Measurements from ENCODE around the gene TERC.

TERC gene

GRCh38 chr3:169787120-169787519 is 22.3 kb upstream of the TERC start:
- no peak for DNase-seq
- Mint-ChIP-seq H3K4me1 (no peaks in the 10 kb centered on the region), H3K9me3 (no peaks in the 10 kb centered on the region), H3K27ac (no peak overlapping the region), H3K36me3 (ENCODE audit: low read depth) (peaks cover 30% of the 10 kb centered on the region), H3K4me3 (no peak overlapping the region), H3K27me3 (ENCODE audit: low read depth, poor library complexity) (no peaks in the 10 kb centered on the region)
- TF ChIP-seq CTCF (IDR thresholded peaks at IDR 0.05): no peak

GRCh38 chr3:169781209-169781855 is 16.5 kb upstream of the TERC start:
- Mint-ChIP-seq H3K4me3 (no peak overlapping the region), H3K27ac (no peak overlapping the region), H3K36me3 (ENCODE audit: low read depth) (peaks cover 56% of the 10 kb centered on the region), H3K4me1 (no peaks in the 10 kb centered on the region), H3K9me3 (no peaks in the 10 kb centered on the region), H3K27me3 (ENCODE audit: low read depth, poor library complexity) (no peaks in the 10 kb centered on the region)
- DNase-seq: no peak
- no peak for TF ChIP-seq CTCF (IDR thresholded peaks at IDR 0.05)

GRCh38 chr3:169780742-169781141 is 15.9 kb upstream of the TERC start:
- Mint-ChIP-seq H3K4me1 (peaks cover 5% of the 10 kb centered on the region), H3K36me3 (ENCODE audit: low read depth) (peaks cover 54% of the 10 kb centered on the region), H3K9me3 (no peaks in the 10 kb centered on the region), H3K4me3 (no peak overlapping the region), H3K27ac (no peak overlapping the region), H3K27me3 (ENCODE audit: low read depth, poor library complexity) (no peaks in the 10 kb centered on the region)
- DNase-seq: no peak
- no peak for TF ChIP-seq CTCF (IDR thresholded peaks at IDR 0.05)

- TF ChIP-seq CTCF (IDR thresholded peaks at IDR 0.05): no peak
- H3K9me3 Mint-ChIP-seq: no peaks in the 10 kb centered on the region
- peaks cover 58% of the 10 kb centered on the region for H3K36me3 Mint-ChIP-seq (ENCODE audit: low read depth)
- no peaks in the 10 kb centered on the region for H3K27me3 Mint-ChIP-seq (ENCODE audit: low read depth, poor library complexity)
- no peak for DNase-seq
- no peak overlapping the region for H3K4me3 Mint-ChIP-seq
- no peak overlapping the region for H3K27ac Mint-ChIP-seq
- H3K4me1 Mint-ChIP-seq: peaks cover 26% of the 10 kb centered on the region
Measured at GRCh38 chr3:169777822-169778221, 13.0 kb upstream of the TERC start.

- peaks cover 7% of the 10 kb centered on the region for H3K27me3 Mint-ChIP-seq (ENCODE audit: low read depth, poor library complexity)
- no peaks in the 10 kb centered on the region for H3K9me3 Mint-ChIP-seq
- TF ChIP-seq CTCF (IDR thresholded peaks at IDR 0.05): no peak
- H3K4me3 Mint-ChIP-seq: peak overlapping the region; percentile 100
- peaks cover 37% of the 10 kb centered on the region for H3K4me1 Mint-ChIP-seq
- DNase-seq: no peak
- peaks cover 31% of the 10 kb centered on the region for H3K36me3 Mint-ChIP-seq (ENCODE audit: low read depth)
- peak overlapping the region; percentile 100 for H3K27ac Mint-ChIP-seq
Measured at GRCh38 chr3:169774186-169774585, 9.3 kb upstream of the TERC start.

Measured in nephron progenitor cell (in vitro differentiated cells).